ENCODE measurements around the gene TBC1D14. TPM values are rescaled to one million over a fixed set of nuclear protein-coding genes. Genes with fewer than 3 reads are reported as not detected.
"Not testable (repeated sequence)": the region's sequence is repeated elsewhere in the genome, so short reads cannot be mapped to it uniquely, and the experiment has no call there.

Gene TBC1D14
- total RNA-seq, 1 donor from 2014 or later = 36.7 TPM

DNA sequence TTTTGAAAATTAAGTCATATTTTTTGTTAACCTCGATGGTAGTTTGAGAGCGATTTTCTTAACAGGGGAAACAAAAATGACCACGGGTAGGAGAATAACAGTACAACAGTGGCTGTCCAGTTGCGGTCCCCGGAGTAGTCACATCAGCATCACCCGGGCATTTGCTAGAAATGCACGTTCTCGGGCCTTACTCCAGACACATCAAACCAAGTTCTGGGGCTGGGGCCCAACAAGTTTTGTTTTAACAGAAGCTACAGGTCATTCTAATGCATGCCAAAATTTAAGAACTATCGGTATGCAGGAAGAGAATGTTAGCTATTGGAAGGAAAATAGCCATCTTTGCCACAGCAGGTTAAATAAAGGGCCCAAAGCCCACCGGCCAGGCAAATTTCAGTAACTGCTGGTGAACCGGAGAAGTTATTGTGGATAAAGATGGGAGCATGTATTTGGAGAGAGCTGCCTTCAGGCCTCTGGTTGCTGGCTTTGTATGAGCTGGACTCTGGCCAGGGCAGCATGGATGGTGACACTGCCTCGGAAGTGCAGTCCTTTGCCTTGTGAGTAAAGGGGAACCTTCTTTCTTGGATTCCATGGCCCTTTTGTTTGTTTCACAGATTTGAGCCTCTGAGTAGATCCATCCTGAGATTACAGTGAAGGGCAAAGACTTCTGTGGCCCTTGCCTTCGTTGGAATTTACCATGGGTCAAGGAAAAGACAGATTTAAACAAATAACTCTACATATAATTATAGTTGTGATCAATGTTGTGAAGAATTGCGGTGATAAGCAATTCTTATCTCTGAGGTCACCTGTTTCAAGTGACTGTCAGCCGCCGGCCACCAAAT lies 62.1 kb downstream of the TBC1D14 start:
- no peak for DNase-seq (ENCODE audit: low read depth, low spot score)

DNA sequence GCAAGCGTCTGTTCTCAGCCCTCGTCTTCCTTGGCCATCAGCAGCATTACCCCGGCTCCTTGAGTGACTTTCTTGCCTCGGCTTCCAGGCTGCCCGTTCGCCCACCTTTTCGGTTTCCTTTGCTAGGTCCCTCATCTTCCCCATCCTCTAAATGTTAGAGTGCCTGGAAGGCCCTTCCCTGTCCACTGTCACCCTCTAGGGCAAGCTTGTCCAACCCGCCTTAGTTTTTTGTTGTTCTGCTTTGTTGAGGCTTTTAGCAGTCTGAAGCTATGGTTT lies 62.7 kb downstream of the TBC1D14 start:
- DNase-seq (ENCODE audit: low read depth, low spot score) = no peak

DNA sequence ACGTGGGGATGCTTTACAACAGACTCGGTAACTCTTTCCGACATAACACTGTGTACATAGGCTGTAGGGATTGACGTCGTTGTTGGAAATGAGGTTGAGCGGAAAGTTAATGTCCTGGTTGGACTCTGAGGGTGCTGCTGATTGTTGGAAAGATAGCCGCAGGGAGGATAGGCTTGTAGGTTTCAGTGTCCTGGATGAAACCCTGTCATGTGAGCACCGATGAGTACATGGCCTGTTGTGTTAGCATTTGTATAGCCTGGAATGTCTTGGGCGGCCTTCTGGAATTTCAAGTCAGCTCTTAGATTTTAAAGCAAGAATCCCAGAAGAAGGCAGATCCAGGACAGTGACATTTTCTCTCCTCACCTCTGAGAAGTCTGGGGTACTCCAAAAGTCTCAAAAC lies 63.3 kb downstream of the TBC1D14 start:
- no peak for DNase-seq (ENCODE audit: low read depth, low spot score)

DNA sequence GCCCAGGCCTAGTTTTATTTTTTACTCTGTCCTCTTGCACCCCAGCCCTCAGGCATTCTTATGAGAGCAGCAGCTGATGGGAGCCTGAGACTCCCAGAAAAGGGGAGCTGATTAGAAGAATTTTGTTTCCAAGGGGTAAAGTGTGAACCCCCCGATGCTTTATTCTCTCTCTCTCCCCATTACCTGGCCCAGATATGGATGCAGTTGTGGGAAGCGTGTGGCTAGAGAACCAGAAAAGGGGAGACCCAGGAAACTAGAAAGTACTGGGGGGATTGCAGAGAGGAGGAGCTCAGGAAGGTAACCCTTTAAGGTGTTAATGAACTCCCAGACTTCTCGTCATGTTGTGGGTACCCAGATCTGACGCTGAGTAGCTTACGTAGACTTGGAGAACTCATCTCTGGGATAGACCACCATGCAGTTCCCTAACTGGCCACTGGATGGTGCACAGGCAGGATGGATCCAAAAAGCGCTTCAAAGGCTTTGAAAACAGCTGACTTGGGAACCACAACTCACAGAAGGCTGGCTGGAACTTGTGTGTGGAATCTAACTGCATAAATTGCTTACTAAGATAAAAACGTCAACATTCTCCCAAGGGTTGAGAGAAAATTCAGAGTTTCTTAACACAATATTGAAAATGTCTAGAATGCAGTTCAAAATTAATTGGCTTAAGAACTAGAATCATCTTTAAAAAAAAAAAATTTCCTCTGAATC lies 64.7 kb downstream of the TBC1D14 start:
- DNase-seq (ENCODE audit: low read depth, low spot score) = peak; percentile 63

DNA sequence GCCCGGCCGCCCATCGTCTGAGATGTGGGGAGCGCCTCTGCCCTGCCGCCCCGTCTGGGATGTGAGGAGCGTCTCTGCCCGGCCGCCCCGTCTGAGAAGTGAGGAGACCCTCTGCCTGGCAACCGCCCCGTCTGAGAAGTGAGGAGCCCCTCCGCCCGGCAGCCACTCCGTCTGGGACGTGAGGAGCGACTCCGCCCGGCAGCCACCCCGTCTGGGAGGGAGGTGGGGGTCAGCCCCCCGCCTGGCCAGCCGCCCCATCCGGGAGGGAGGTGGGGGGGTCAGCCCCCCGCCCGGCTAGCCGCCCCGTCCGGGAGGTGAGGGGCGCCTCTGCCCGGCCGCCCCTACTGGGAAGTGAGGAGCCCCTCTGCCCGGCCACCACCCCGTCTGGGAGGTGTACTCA lies 68.2 kb downstream of the TBC1D14 start:
- not testable (repeated sequence) for DNase-seq (ENCODE audit: low read depth, low spot score)

DNA sequence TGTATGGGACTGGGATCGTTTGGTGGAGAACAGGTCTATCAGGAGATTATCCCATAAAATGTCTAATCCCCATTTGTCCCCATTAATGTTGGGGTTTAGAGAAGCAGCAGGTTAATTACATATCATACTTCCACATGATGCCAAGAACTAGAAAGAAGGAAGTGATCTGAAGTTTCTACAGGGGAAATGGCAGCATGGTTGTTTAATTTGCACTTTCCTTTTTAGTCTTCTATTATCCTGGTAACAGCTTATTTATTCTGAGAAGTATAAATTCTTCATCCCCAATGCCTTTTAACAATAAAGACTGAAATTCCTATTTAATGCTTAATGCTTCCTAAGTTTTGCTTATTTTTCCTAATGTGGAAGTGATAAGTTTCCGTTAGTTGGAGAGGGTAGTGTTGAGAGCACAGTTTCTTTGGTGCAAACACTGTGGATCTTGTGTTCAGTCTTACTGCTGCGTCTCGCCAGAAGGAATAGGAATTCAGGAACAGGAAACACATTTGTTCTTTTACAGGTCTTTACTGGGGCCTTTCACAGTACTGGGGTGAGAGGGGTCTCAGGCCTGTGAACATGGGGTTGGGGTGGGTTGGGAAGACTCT lies 74.0 kb downstream of the TBC1D14 start:
- peak; percentile 67 for DNase-seq (ENCODE audit: low read depth, low spot score)

DNA sequence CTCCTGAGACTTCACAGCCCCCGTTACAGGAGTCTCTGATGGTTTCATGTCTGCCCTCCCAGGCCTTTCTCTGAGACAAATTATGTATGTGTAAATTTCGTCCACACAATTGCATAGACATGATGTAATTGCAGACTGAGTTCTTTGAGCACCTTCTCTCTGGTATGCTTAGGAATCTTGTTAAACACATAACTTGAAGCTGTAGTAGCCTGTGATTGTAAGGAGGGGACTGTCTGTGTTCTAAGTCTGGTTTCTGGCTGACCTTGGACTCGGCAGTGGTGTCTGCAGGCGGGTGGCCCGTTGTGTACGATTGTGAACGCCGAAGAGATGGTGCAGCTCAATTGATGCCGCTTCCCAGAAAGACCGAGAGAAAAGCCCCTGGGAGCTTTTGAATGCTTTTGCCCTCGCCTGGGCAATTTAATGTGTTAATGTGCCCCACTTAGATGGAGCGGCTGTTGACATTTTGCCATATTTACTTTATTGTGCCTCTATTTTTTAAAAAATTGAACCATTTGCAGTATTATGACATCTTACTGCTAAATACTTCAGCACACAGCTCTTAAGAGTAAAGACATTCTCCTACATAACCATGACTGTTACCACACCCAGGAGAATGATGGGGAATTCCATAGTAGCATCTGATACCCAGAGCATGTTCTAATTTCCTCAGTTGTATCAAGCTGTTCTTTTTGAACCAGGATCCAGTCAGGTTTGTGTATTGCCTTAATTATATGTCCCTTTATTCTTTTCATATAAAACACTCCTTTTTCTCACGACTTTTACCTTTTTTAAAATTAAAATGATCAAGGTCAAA lies 75.2 kb downstream of the TBC1D14 start:
- no peak for DNase-seq (ENCODE audit: low read depth, low spot score)

DNA sequence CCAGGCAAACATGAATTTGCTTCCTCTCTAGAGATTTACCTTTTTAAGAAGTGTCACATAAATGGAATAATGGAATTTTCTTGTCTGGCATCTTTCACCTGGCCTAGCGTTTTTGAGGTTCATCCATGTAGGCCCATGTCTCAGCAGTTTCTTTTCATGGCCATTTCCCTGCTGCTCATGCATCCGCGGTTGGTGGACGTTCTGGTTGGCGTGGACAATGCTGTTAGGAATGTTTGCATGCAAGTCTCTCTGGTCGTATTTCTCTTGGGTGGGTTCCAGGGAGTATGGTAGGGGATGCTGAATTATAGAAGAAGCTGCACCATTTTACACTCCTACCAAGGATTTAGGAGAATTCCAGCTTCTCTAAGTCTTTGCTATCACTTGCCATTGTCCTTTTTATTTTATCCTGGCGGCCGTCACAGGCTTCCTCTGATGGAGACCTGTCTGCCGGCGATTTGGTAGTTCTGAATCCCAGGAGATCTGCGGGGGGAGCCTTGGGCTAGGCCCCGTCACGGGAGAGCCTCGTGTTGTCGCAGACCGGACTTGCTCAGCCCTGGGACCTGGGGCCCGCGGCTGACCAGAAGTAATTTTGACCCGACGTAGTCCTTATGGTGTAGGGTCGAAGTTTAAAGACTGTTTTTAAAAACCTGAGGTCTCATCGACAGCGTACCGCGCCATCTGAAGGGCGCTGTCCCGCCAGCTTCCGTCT lies 76.6 kb downstream of the TBC1D14 start:
- DNase-seq (ENCODE audit: low read depth, low spot score) = no peak

DNA sequence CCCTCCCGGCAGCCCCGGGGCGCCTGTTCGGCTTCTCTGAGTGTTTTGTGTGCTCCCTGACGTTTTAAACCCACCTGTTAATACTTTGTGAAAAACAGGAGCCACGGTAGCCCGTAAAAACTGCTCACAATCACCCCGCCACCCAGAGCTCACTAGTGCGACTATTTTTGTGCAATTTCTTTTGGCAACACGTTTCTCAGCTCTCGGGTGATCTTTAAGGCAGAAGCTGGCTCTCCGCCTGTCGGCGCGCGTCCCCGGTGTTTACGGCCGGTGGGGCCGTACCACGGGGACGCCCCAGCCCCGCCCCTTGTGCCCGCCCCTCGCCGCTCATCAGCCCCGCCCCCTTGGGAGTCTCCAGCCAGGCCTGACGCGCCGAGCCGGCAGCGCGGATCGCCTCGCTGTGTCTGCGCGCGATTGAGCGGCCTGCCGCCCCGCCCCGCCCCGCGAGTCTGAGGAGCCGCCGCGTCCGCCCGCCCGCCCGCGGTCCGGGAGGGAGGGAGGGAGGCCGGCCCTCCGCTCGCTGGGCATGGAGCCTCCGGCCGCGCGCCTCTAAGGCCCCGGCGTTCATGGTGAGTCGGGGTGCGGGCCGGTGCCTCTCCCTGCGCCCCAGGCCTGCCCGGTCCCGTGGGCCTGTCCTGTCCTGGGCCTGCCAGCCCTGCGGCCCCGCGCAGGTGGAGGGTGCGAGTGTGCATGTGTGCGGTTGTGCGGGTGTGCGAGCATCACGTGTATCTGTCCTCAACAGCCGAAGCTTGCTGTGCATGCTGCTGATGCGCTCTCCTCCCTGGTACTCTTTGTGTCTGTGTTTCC lies 77.4 kb downstream of the TBC1D14 start:
- peak; percentile 73 for DNase-seq (ENCODE audit: low read depth, low spot score)

DNA sequence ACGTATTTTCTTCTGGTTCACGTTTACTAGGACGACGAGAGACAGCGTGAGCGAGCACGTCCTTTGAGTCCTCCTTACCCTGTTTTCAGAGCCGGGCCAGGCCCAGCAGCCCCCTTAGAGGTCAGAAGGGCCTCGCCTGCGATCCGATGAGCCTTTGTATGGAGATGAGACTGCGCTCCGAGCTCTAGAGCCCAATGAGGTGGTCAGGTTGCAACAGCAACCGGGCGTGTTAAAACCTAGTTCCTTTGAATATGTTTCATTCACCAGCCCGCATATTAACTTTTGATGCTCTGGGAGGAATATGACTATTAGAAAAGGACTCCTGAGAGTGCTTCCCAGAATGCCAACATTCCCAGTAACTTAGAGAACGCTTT lies 77.9 kb downstream of the TBC1D14 start:
- DNase-seq (ENCODE audit: low read depth, low spot score) = no peak

DNA sequence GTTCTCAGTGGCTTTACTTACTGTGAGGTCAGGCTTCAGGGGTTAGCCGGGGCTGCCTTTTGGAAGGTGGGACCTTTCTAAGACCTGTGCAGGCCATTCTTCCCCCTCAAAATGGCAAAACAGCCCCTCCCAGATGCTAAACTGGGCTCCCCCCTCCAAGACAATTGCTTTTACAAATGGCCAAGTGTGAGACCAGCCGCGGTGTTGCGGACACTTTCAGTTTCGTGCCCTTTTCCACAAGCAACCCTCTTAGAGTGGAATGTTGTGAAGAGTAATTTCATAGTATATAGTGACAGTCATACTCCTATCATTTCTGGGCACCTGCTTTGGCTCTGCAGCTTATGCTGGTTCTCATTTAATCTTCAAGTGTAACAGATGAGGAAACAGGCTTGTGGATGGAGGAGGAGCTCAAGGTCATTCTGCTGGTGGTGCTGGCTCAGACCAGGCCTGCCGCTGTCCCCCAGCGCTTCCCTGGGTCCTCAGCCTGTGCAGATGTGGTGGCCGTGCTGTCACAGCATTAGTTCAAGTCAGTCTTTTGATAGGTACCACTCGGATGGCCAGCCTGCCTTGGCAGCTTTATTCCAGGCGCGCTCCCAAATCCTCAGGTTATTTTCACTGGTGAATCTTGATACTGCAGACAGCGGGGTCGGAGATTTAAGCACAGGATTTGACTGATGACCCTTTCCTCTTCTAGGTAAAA lies 78.5 kb downstream of the TBC1D14 start:
- DNase-seq (ENCODE audit: low read depth, low spot score) = no peak

DNA sequence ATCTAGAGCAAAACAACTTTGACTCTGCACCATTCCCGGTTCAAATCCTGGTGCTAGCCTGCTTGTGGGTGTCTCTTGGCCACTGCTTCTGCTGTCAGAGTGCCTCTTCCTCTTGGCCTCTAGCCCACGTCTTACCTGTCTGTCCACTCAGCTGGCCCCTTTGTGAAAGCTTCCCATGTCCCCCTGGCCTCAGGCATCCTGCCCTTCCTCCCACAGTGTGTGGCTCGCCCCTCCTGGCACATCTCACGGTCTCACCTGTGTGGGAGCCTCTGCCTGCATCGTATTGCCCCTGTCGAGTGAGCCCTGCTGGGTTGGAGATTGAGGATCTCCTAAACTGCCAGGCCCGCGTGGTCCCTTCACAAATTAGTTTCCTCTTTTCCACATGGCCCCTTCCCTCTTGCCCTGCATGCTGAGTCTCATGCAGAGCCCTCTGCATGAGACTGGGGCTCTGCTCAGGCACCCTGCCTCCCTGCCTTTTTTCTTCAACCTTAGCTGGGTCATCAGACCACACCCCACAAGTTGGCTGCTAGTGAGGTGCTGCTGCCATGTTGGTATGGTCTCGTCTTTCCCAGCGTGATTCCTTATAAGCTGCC lies 79.8 kb downstream of the TBC1D14 start:
- DNase-seq (ENCODE audit: low read depth, low spot score) = no peak

DNA sequence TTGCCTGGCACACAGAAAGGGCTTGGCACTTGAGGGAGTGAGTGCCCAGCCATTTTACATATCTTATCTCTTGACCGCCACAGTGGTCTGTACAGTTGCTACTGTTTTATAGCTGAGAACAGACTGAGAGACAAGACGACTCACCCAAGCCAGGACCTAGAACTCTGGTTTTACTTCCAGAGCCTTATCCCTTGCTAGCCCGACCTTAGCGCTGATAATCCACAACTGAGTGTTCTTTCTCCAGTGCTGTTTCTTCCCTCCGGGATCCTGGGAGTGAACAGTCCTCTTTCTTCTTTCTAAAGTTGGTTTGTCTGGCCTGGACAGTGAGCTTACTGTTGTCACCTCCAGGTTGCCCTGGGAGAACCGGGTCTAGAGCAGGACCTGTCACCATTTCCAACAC lies 81.0 kb downstream of the TBC1D14 start:
- no peak for DNase-seq (ENCODE audit: low read depth, low spot score)

DNA sequence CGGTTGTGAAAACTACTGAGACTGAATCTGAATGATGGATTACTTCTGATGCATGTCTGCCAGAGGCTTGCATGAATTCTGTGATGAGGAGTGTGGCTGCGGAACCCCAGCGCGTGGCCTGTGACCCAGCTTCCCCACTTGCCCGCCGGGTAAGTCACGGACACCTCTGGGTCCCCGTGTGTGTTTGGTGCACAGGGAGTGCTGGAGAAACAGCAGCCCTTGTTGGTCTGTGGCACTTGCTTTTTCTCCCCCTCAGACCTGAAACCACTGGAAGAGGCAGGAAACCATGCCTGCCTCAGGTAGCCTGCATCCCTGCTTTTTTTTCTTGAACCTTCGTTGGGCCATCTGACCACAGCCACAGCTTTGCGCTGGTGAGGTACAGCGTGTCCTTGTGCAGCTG lies 81.6 kb downstream of the TBC1D14 start:
- no peak for DNase-seq (ENCODE audit: low read depth, low spot score)

DNA sequence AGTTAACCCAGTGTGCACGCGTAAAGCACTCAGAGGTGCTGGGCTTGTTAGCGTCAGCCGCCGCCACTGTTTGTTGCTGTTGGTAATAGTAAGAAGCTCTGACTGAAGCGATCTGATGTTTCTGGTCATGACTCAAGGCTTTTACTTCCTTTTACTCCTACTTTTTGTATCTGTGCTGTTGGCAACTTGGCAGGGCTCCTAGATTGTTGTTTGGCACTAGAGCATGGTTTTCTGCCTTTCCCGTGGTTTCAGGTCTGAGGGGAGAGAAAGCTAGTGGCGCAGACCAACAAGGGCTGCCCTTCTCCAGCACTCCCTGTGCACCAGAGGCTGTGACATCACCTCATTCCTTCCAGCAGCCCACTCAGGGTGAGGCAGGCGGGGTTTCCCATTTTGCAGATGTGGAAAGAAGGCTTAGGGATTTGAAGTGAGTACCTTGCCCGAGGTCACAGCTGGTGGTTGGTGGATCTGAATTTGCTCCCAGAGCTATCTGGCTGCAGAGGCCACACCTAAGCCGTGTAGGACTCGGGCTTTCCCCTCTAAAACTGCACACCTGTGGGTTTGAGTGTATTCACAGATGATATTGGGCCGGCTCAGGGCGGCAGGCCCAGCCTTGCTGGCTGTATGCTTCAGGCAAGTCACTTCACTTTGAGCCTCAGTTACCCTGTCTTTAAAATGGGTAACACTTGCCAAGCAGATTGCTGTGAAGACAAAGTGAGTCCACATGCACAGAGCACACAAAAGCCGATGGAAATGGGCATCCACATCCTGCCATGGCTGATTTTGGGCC lies 82.3 kb downstream of the TBC1D14 start:
- peak; percentile 72 for DNase-seq (ENCODE audit: low read depth, low spot score)

DNA sequence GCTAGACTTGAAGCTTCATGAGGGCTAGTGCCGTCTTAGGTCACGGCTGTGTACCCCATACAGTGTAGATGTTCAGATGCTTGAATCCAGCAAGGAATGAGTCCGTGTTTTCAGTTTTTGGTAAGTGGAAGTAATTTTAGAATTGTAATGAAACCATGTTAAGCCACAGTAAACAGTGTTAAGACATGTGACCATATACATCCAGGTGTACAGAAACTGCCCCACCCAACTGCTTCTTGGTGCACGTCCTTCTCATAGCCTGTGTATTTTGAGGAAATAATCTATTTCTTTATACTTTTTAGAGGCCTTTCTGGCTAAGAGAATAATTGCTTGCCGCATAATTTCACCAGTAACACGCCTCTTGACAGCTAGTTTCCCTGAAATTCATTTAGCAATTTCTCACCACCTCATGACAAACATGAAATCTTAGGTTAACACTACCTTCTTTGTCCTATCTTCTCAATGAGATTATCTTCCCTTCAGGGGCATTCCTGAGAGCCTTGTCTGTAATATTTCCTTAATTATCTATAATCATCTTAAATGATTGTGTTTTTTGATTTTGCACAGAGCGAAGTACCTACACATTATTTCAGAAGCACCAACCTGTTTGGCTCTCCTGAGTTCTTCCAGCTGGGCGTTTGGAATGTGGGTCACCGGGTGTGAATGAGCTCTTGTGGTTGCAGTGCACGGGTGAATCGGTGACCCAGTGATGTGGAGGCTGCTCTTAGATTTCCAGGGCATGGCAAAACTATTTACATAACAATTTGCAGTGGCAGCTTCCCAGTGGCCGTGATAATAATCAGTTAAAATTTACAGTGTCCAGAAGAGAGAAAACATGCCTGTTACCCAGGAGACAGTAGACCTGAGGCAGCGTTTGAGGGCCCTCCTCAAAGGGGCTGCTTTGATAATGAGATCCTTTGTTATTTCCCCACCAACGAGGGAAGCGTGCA lies 83.4 kb downstream of the TBC1D14 start:
- DNase-seq (ENCODE audit: low read depth, low spot score) = no peak

DNA sequence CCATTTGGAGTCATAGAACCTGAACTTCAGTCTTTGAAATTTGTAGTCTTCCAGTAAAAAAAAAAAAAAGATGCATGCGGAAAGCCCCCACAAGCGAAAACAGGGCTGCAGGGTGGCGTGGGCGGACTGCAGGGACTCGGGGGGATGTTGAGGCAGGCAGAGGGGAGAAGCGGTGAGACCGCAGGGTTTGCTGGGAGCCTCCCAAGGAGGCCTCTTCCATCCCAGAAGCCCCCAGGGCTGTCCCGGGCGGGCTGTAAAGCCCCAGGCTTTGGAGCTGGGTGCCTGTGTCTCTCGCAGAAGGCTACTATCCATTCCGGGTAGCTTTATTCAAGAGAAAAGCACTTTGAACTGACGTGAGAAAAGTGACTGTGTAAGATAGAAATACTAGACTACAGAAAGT lies 86.9 kb downstream of the TBC1D14 start:
- no peak for DNase-seq (ENCODE audit: low read depth, low spot score)
